H9 (cell line): ENCODE data around the gene XDH. TPM values are rescaled to one million over a fixed set of nuclear protein-coding genes. Genes with fewer than 3 reads are reported as not detected.

Source experiments
- DNase-seq: peaks from one replicate; pipeline ENCODE4 v3.0.0-alpha.2; 2017
- H2AFZ ChIP-seq: one replicate; pipeline ENCODE4 v1.6.1; 2013; ENCODE audit warnings: mild to moderate bottlenecking, low read length, control low read depth, moderate library complexity
- H2AK5ac ChIP-seq: 2 replicates; pipeline ENCODE4 v1.6.1; 2013; ENCODE audit warnings: low read length, control low read depth, mixed read lengths; ENCODE audit not compliant: insufficient read length
- H2BK120ac ChIP-seq: one replicate; pipeline ENCODE4 v1.6.1; 2013; ENCODE audit warnings: low read depth, mild to moderate bottlenecking, low read length, control low read depth, inconsistent platforms; ENCODE audit not compliant: poor library complexity, severe bottlenecking
- H2BK12ac ChIP-seq: 2 replicates; pipeline ENCODE4 v1.6.1; 2013; ENCODE audit warnings: low read length, control low read depth, mixed read lengths, low read depth; ENCODE audit not compliant: insufficient read length
- H2BK15ac ChIP-seq: 2 replicates; pipeline ENCODE4 v1.6.1; 2013; ENCODE audit warnings: low read depth, low read length, control low read depth
- H2BK20ac ChIP-seq: one replicate; pipeline ENCODE4 v1.6.1; 2013; ENCODE audit warnings: low read depth, mild to moderate bottlenecking, low read length, control low read depth, inconsistent platforms; ENCODE audit not compliant: poor library complexity, severe bottlenecking
- H2BK5ac ChIP-seq: 2 replicates; pipeline ENCODE4 v1.6.1; 2013; ENCODE audit warnings: low read length, control low read depth, mixed read lengths; ENCODE audit not compliant: insufficient read length
- H3K14ac ChIP-seq: 2 replicates; pipeline ENCODE4 v1.6.1; 2013; ENCODE audit warnings: low read length, control low read depth; ENCODE audit not compliant: insufficient read depth
- H3K18ac ChIP-seq: 2 replicates; pipeline ENCODE4 v1.6.1; 2013; ENCODE audit warnings: low read depth, mild to moderate bottlenecking, mixed read lengths, low read length, control low read depth; ENCODE audit not compliant: insufficient read length
- H3K23ac ChIP-seq: 2 replicates; pipeline ENCODE4 v1.6.1; 2013; ENCODE audit warnings: low read length, control low read depth, mixed read lengths, low read depth; ENCODE audit not compliant: insufficient read length
- H3K23me2 ChIP-seq: 2 replicates; pipeline ENCODE4 v1.6.1; 2013; ENCODE audit warnings: low read depth, mild to moderate bottlenecking, mixed read lengths, low read length, control low read depth; ENCODE audit not compliant: insufficient read length, poor library complexity, severe bottlenecking
- H3K27ac ChIP-seq: 2 replicates; pipeline ENCODE4 v1.5.1; 2013; ENCODE audit warnings: low read length, control low read depth, mixed read lengths, low read depth; ENCODE audit not compliant: insufficient read length
- H3K27me3 ChIP-seq: 2 replicates; pipeline ENCODE4 v1.6.1; 2013; ENCODE audit warnings: low read length, control low read depth, inconsistent platforms; ENCODE audit not compliant: insufficient read depth
- H3K4ac ChIP-seq: 2 replicates; pipeline ENCODE4 v1.6.1; 2013; ENCODE audit warnings: low read depth, mild to moderate bottlenecking, control low read depth, inconsistent platforms, low read length, moderate library complexity
- H3K4me1 ChIP-seq: 2 replicates; pipeline ENCODE4 v1.6.1; 2013; ENCODE audit warnings: low read length, control low read depth, inconsistent platforms; ENCODE audit not compliant: insufficient read depth
- H3K4me2 ChIP-seq: 2 replicates; pipeline ENCODE4 v1.6.1; 2013; ENCODE audit warnings: low read length, control low read depth, mixed read lengths; ENCODE audit not compliant: insufficient read length, insufficient read depth
- H3K56ac ChIP-seq: 2 replicates; pipeline ENCODE4 v1.6.1; 2013; ENCODE audit warnings: low read depth, mild to moderate bottlenecking, mixed read lengths, low read length, control low read depth; ENCODE audit not compliant: insufficient read length
- H3K79me1 ChIP-seq: 2 replicates; pipeline ENCODE4 v1.6.1; 2013; ENCODE audit warnings: low read depth, mild to moderate bottlenecking, moderate library complexity, low read length, control low read depth, inconsistent platforms; ENCODE audit not compliant: insufficient read depth, poor library complexity, severe bottlenecking
- H3K79me2 ChIP-seq: 2 replicates; pipeline ENCODE4 v1.6.1; 2013; ENCODE audit warnings: low read length, control low read depth, inconsistent platforms; ENCODE audit not compliant: insufficient read depth
- H3K9ac ChIP-seq: 2 replicates; pipeline ENCODE4 v1.6.1; 2013; ENCODE audit warnings: low read length, control low read depth, mixed read lengths; ENCODE audit not compliant: insufficient read length; ENCODE audit errors: extremely low read depth
- H3K9me3 ChIP-seq: one replicate; pipeline ENCODE4 v1.6.1; 2013; ENCODE audit warnings: low read depth, low read length, inconsistent platforms; ENCODE audit not compliant: control insufficient read depth
- H3T11ph ChIP-seq: one replicate; pipeline ENCODE4 v1.6.1; 2013; ENCODE audit warnings: mild to moderate bottlenecking, low read length, control low read depth, inconsistent platforms
- H4K20me1 ChIP-seq: one replicate; pipeline ENCODE4 v1.6.1; 2013; ENCODE audit not compliant: control insufficient read depth, insufficient read length, insufficient read depth
- H4K5ac ChIP-seq: 2 replicates; pipeline ENCODE4 v1.6.1; 2013; ENCODE audit warnings: low read depth, mild to moderate bottlenecking, mixed read lengths, low read length, control low read depth; ENCODE audit not compliant: insufficient read length
- H4K8ac ChIP-seq: replicated peaks from 2 replicates; pipeline ENCODE4 v1.6.1; 2013; ENCODE audit warnings: low read length, control low read depth, mixed read lengths, low read depth; ENCODE audit not compliant: insufficient read length
- H4K91ac ChIP-seq: 2 replicates; pipeline ENCODE4 v1.6.1; 2013; ENCODE audit warnings: low read depth, mild to moderate bottlenecking, moderate library complexity, mixed read lengths, low read length, control low read depth; ENCODE audit not compliant: insufficient read length
- H3K27ac Mint-ChIP-seq, 3 experiments: 2 replicates in 2 of 3; 3 replicates in 1 of 3; pipeline ENCODE4 v1.8.0; 2020 to 2021; ENCODE audit warnings: mixed read lengths in 3 of 3, mild to moderate bottlenecking in 1 of 3, moderate library complexity in 1 of 3
- H3K27me3 Mint-ChIP-seq: 2 replicates; pipeline ENCODE4 v1.8.0; 2021; ENCODE audit warnings: low read depth, mild to moderate bottlenecking, moderate library complexity, mixed read lengths
- H3K36me3 Mint-ChIP-seq, 3 experiments: 2 replicates in 2 of 3; 3 replicates in 1 of 3; pipeline ENCODE4 v1.8.0; 2020 to 2021; ENCODE audit warnings: low read depth in 3 of 3, mixed read lengths in 3 of 3; ENCODE audit not compliant: insufficient read depth in 1 of 3
- H3K4me1 Mint-ChIP-seq, 2 experiments: 2 replicates each; pipeline ENCODE4 v1.8.0; 2020; ENCODE audit warnings: mixed read lengths in 2 of 2
- H3K4me3 Mint-ChIP-seq, 2 experiments: 2 replicates in 1 of 2; 3 replicates in 1 of 2; pipeline ENCODE4 v1.8.0; 2020 to 2021; ENCODE audit warnings: mild to moderate bottlenecking in 2 of 2, mixed read lengths in 2 of 2, moderate library complexity in 1 of 2
- H3K9me3 Mint-ChIP-seq, 2 experiments: 2 replicates in 1 of 2; 3 replicates in 1 of 2; pipeline ENCODE4 v1.8.0; 2020; ENCODE audit warnings: mild to moderate bottlenecking in 2 of 2, mixed read lengths in 2 of 2, moderate library complexity in 1 of 2
- CTCF ChIP-seq: fragments of 200-600 bp; sonication (generic); conservative IDR thresholded peaks from 3 replicates; pipeline ENCODE4 v1.8.0; 2021; ENCODE audit warnings: antibody characterized with exemption, mild to moderate bottlenecking
- WGBS: extraction: QIAGEN DNeasy Blood & Tissue Kit; methylation state at CpG from one replicate; pipeline ENCODE4 v1.1.7; 2013; ENCODE audit warnings: missing lambda C conversion rate, low lambda C conversion rate, mixed read lengths; ENCODE audit not compliant: insufficient read length; ENCODE audit errors: extremely low coverage; 5-methylcytosine and 5-hydroxymethylcytosine counted together
- total RNA-seq: library from RNA; stranded (reverse); gene quantifications from 2 replicates; pipeline ENCODE4 v1.2.1, GENCODE V29; 2021

Gene XDH
- total RNA-seq, 1 experiment from 2014 or later = 1.4 TPM

- Mint-ChIP-seq H3K9me3 (no peaks in the 10 kb centered on the region), H3K27ac (no peak overlapping the region), H3K4me1 (peaks cover 2 to 4% of the 10 kb centered on the region in 2 experiments), H3K36me3 (no peaks in the 10 kb centered on the region; a peak in 1 of 7 replicates), H3K27me3 (no peaks in the 10 kb centered on the region), H3K4me3 (no peak overlapping the region; a peak in 1 of 5 replicates)
- Histone ChIP-seq H3K79me2 (no peaks in the 10 kb centered on the region), H2AFZ (no peak overlapping the region), H4K5ac (no peak overlapping the region), H3K14ac (no peak overlapping the region), H3K23ac (no peak overlapping the region), H4K91ac (no peak overlapping the region), H2BK12ac (no peak overlapping the region), H3K27me3 (no peaks in the 10 kb centered on the region), H2AK5ac (no peak overlapping the region), H2BK15ac (no peak overlapping the region), H2BK20ac (no peak overlapping the region), H3K4me2 (no peak overlapping the region), H3K4me1 (no peaks in the 10 kb centered on the region), H2BK120ac (no peak overlapping the region), H2BK5ac (no peak overlapping the region), H4K8ac (no peak overlapping the region), H3K18ac (no peak overlapping the region), H3K4ac (no peak overlapping the region), H3K23me2 (no peaks in the 10 kb centered on the region), H3K27ac (no peak overlapping the region), H3K56ac (no peak overlapping the region), H3T11ph (no peak overlapping the region), H3K79me1 (no peaks in the 10 kb centered on the region), H4K20me1 (no peaks in the 10 kb centered on the region), H3K9ac (no peak overlapping the region), H3K9me3 (no peaks in the 10 kb centered on the region)
- WGBS = no CpG with 5 or more reads among the region's 2 CpGs
- TF ChIP-seq CTCF = peak; percentile 64
- no peak for DNase-seq
These were observed 59.7 kb downstream of the XDH start for GRCh38 chr2:31354837-31355236.
